SU-DHL-6 (cell line): Measurements from ENCODE around the gene SIRT7.
A peak's percentile ranks its signal among the peaks of the same experiment; 100 is the strongest.

Experiments
- H2AFZ ChIP-seq: fragments of 200-600 bp; sonication (generic); 2 replicates; pipeline ENCODE4 v1.6.1; 2014; ENCODE audit warnings: low read depth, mild to moderate bottlenecking, moderate library complexity, mixed read lengths, antibody characterized with exemption, low read length; ENCODE audit not compliant: severe bottlenecking
- H3F3A ChIP-seq: fragments of 200-600 bp; shearing (Covaris generic); 2 replicates; pipeline ENCODE4 v1.6.0; 2016; ENCODE audit warnings: antibody characterized with exemption, mild to moderate bottlenecking; ENCODE audit not compliant: insufficient read depth
- H3K27ac ChIP-seq: fragments of 200-600 bp; sonication (generic); 2 replicates; pipeline ENCODE4 v1.5.1; 2016; ENCODE audit warnings: low read depth, mild to moderate bottlenecking, low read length, moderate library complexity, mixed read lengths
- H3K27me3 ChIP-seq: fragments of 200-600 bp; sonication (generic), shearing (Covaris generic); 2 replicates; pipeline ENCODE4 v1.6.0; 2014; ENCODE audit warnings: mild to moderate bottlenecking, low read length
- H3K36me3 ChIP-seq: fragments of 200-600 bp; sonication (generic); 2 replicates; pipeline ENCODE4 v1.6.1; 2014; ENCODE audit warnings: mild to moderate bottlenecking, low read length, mixed read lengths
- H3K4me2 ChIP-seq: fragments of 300-600, 200-600 bp; shearing (Covaris generic), sonication (generic); 2 replicates; pipeline ENCODE4 v1.6.0; 2014; ENCODE audit warnings: low read length, low read depth, mild to moderate bottlenecking; ENCODE audit not compliant: poor library complexity, severe bottlenecking
- H3K4me3 ChIP-seq: fragments of 200-600 bp; sonication (generic); 2 replicates; pipeline ENCODE4 v1.5.1; 2014; ENCODE audit warnings: antibody characterized with exemption, low read length, mild to moderate bottlenecking, mixed read lengths; ENCODE audit not compliant: insufficient read depth, poor library complexity, severe bottlenecking
- H3K79me2 ChIP-seq: fragments of 200-600 bp; sonication (generic); 2 replicates; pipeline ENCODE4 v1.6.1; 2014; ENCODE audit warnings: mild to moderate bottlenecking, low read length, moderate library complexity; ENCODE audit not compliant: insufficient read depth
- H3K9ac ChIP-seq: fragments of 200-600 bp; sonication (generic); 2 replicates; pipeline ENCODE4 v1.7.0; 2014; ENCODE audit warnings: mild to moderate bottlenecking, low read length
- H3K9me2 ChIP-seq: fragments of 200-600 bp; sonication (generic); replicated peaks from 2 replicates; pipeline ENCODE4 v1.6.1; 2014; ENCODE audit warnings: low read length; ENCODE audit not compliant: insufficient read depth
- H3K9me3 ChIP-seq: fragments of 200-600 bp; sonication (generic); 2 replicates; pipeline ENCODE4 v1.6.1; 2014; ENCODE audit warnings: low read length, mixed read lengths; ENCODE audit not compliant: insufficient read depth
- H4K20me1 ChIP-seq: fragments of 200-600 bp; sonication (generic); 2 replicates; pipeline ENCODE4 v1.6.1; 2014; ENCODE audit warnings: low read depth, mild to moderate bottlenecking, antibody characterized with exemption, low read length, moderate library complexity, mixed read lengths
- EZH2phosphoT487 ChIP-seq: fragments of 200-600 bp; sonication (generic), shearing (Covaris generic); conservative IDR thresholded peaks from 2 replicates; pipeline ENCODE4 v1.6.1; 2018; ENCODE audit warnings: mild to moderate bottlenecking, antibody characterized with exemption, low read length, moderate library complexity, mixed read lengths
- TF ChIP-seq, protein P1 (sequence below): fragments of 200-600 bp; sonication (generic); IDR thresholded peaks from one replicate; pipeline ENCODE4 v1.5.1; 2017; ENCODE audit warnings: antibody characterized with exemption, mild to moderate bottlenecking, low read length, moderate library complexity; ENCODE audit not compliant: insufficient read depth, poor library complexity, severe bottlenecking

The SIRT7 gene

GRCh38 chr17:81932333-81932983 lies 14.5 kb upstream of the SIRT7 start:
- Histone ChIP-seq H3K27me3 (no peaks in the 10 kb centered on the region), H3F3A (peaks cover 24% of the 10 kb centered on the region), H4K20me1 (no peaks in the 10 kb centered on the region), H3K4me2 (no peak overlapping the region), H3K9me2 (no peaks in the 10 kb centered on the region), H3K79me2 (peaks cover 4% of the 10 kb centered on the region; the same call in 1 of the 2 replicates), H2AFZ (no peak overlapping the region), H3K36me3 (no peaks in the 10 kb centered on the region), H3K27ac (peak overlapping the region; percentile 67), H3K4me3 (no peak overlapping the region), H3K9ac (peak overlapping the region; percentile 7; the same call in 1 of the 2 replicates), H3K9me3 (no peaks in the 10 kb centered on the region)
- TF ChIP-seq, protein P1, sequence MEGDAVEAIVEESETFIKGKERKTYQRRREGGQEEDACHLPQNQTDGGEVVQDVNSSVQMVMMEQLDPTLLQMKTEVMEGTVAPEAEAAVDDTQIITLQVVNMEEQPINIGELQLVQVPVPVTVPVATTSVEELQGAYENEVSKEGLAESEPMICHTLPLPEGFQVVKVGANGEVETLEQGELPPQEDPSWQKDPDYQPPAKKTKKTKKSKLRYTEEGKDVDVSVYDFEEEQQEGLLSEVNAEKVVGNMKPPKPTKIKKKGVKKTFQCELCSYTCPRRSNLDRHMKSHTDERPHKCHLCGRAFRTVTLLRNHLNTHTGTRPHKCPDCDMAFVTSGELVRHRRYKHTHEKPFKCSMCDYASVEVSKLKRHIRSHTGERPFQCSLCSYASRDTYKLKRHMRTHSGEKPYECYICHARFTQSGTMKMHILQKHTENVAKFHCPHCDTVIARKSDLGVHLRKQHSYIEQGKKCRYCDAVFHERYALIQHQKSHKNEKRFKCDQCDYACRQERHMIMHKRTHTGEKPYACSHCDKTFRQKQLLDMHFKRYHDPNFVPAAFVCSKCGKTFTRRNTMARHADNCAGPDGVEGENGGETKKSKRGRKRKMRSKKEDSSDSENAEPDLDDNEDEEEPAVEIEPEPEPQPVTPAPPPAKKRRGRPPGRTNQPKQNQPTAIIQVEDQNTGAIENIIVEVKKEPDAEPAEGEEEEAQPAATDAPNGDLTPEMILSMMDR: no peak
- no peak for TF ChIP-seq EZH2phosphoT487

GRCh38 chr17:81931557-81932332 lies 13.8 kb upstream of the SIRT7 start:
- H3K9me3 ChIP-seq: no peaks in the 10 kb centered on the region
- no peak overlapping the region for H3K9ac ChIP-seq
- H3K9me2 ChIP-seq: no peaks in the 10 kb centered on the region
- no peak overlapping the region for H2AFZ ChIP-seq
- no peaks in the 10 kb centered on the region for H4K20me1 ChIP-seq
- no peak overlapping the region for H3K4me3 ChIP-seq
- H3F3A ChIP-seq: peaks cover 24% of the 10 kb centered on the region
- H3K79me2 ChIP-seq: peaks cover 7% of the 10 kb centered on the region
- H3K4me2 ChIP-seq: no peak overlapping the region
- no peaks in the 10 kb centered on the region for H3K36me3 ChIP-seq
- TF ChIP-seq EZH2phosphoT487: no peak
- TF ChIP-seq, protein P1: no peak
- peak overlapping the region; percentile 67 for H3K27ac ChIP-seq
- H3K27me3 ChIP-seq: no peaks in the 10 kb centered on the region

DNA sequence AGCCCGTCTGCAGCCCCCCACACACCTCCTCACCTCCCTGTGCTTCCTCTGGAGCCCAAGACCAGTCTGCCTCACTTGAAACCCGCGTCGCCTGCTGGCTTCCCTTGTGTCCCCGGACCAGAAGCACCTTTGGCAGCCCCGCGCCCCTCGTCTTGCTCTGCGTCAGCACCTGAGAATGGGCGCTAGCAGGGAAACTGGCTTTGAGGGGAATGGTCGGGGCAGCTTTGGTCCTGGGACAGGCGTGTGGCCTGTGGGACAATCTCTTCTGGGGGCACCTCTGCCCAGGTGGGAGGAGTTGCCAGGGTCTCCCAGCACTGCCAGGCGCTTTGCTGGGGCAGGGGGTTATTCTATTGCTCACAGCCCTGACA lies 13.2 kb upstream of the SIRT7 start:
- Histone ChIP-seq H3K9me2 (no peaks in the 10 kb centered on the region), H2AFZ (no peak overlapping the region), H3K79me2 (peaks cover 10% of the 10 kb centered on the region), H3K27ac (peak overlapping the region; percentile 67), H3K4me2 (no peak overlapping the region), H3K4me3 (no peak overlapping the region), H3K27me3 (no peaks in the 10 kb centered on the region), H4K20me1 (no peaks in the 10 kb centered on the region), H3F3A (peaks cover 24% of the 10 kb centered on the region), H3K9ac (peak overlapping the region; percentile 32; the same call in 1 of the 2 replicates), H3K36me3 (no peaks in the 10 kb centered on the region), H3K9me3 (no peaks in the 10 kb centered on the region)
- TF ChIP-seq, protein P1: no peak
- no peak for TF ChIP-seq EZH2phosphoT487
